Mucosa of rectum (tissue), 2 donors: ENCODE results near the gene AGPAT2.
"Not testable (repeated sequence)": the region's sequence is repeated elsewhere in the genome, so short reads cannot be mapped to it uniquely, and the experiment has no call there.

Source experiments
- H3K27ac ChIP-seq, 2 donors: one replicate each; pipeline ENCODE4 v1.7.0; 2013; ENCODE audit warnings: inconsistent platforms in 2 of 2, low read depth in 2 of 2, low read length in 2 of 2
- H3K27me3 ChIP-seq, 2 donors: one replicate each; pipeline ENCODE4 v1.7.0; 2013; ENCODE audit warnings: low read length in 2 of 2; ENCODE audit not compliant: control insufficient read depth in 2 of 2, insufficient read depth in 2 of 2
- H3K36me3 ChIP-seq, 2 donors: one replicate each; pipeline ENCODE4 v1.7.0; 2013; ENCODE audit warnings: low read length in 2 of 2; ENCODE audit not compliant: control insufficient read depth in 2 of 2, insufficient read depth in 2 of 2
- H3K4me1 ChIP-seq, 2 donors: one replicate each; pipeline ENCODE4 v1.7.0; 2013; ENCODE audit warnings: low read length in 2 of 2, mild to moderate bottlenecking in 1 of 2; ENCODE audit not compliant: control insufficient read depth in 2 of 2, insufficient read depth in 2 of 2
- H3K4me3 ChIP-seq, 2 donors: one replicate each; pipeline ENCODE4 v1.7.0; 2013; ENCODE audit warnings: low read length in 2 of 2
- H3K9ac ChIP-seq, 2 donors: one replicate each; pipeline ENCODE4 v1.7.0; 2013; ENCODE audit warnings: low read length in 2 of 2, low read depth in 1 of 2, mild to moderate bottlenecking in 1 of 2
- H3K9me3 ChIP-seq, 2 donors: one replicate each; pipeline ENCODE4 v1.7.0; 2013; ENCODE audit warnings: low read length in 2 of 2; ENCODE audit not compliant: control insufficient read depth in 2 of 2
- donor health status: healthy.
- donor health status: Normal muscosa, but diverticular disease.

Gene AGPAT2

DNA sequence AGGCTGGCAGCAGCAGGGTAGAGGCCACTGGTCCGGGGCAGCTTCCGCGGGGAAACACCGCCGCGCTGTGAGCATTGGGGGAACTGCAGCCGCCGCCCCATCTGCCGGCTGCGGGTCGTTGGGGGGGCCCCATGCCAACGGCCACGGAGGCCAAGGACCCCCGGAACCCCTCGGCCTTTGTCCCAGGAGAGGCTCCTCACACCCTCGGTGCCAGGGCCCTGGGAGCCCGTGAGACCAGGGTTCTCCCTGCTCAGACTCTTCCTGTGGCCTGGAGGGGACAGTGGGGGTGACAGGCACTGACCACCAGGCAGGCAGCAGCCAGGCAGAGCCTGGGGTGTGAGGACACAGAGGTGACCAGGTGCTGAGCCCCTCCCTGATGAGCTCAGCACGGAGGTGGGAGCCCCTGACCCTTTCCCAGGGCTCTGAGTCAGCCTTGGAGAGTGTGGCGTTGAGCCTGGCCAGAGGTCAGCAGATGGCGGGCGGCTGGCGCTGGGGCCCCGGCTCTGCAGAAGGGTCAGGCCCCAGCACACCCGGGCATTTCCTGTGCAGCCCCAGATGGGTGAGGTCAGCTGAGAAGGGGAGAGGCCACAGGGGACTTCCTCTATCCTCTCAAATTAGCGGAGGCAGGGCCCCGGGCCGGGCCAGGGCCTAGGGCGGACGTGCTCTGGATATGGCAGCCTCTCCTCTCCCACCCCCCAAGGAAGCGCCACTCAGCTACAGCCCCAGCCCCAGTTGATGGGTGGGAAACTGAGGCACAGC lies 42.5 kb downstream of the AGPAT2 start:
- H3K4me3 ChIP-seq = no peak overlapping the region

DNA sequence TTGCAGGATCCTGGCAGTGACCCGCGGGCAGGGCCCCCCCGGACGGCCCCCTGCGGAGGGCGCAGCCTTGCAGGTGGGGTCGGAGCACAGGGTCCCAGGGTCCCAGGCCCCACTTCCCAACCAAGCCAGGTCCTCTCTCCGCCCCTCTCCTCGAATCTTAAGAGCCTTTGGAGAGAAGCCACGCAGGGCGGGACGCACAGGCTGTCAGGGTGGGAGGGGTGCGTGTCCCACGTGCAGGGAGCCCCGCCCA lies 43.0 kb downstream of the AGPAT2 start:
- Histone ChIP-seq H3K36me3 (no peaks in the 10 kb centered on the region), H3K27me3 (peaks cover 19 to 31% of the 10 kb centered on the region in 2 donors), H3K4me1 (peaks cover 10 to 17% of the 10 kb centered on the region in 2 donors), H3K4me3 (peak overlapping the region in 1 of 2 donors; percentile 26), H3K27ac (peak overlapping the region in 1 of 2 donors; percentile 52), H3K9me3 (no peaks in the 10 kb centered on the region), H3K9ac (peak overlapping the region in 1 of 2 donors; percentile 37)

More for the DNA sequence above, 42.5 kb downstream of the AGPAT2 start:
- Histone ChIP-seq H3K9me3 (no peaks in the 10 kb centered on the region), H3K4me1 (peaks cover 10 to 17% of the 10 kb centered on the region in 2 donors), H3K27ac (peak overlapping the region; percentile 67 to 71), H3K36me3 (no peaks in the 10 kb centered on the region), H3K27me3 (peaks cover 19 to 30% of the 10 kb centered on the region in 2 donors), H3K9ac (peak overlapping the region in 1 of 2 donors; percentile 43)

DNA sequence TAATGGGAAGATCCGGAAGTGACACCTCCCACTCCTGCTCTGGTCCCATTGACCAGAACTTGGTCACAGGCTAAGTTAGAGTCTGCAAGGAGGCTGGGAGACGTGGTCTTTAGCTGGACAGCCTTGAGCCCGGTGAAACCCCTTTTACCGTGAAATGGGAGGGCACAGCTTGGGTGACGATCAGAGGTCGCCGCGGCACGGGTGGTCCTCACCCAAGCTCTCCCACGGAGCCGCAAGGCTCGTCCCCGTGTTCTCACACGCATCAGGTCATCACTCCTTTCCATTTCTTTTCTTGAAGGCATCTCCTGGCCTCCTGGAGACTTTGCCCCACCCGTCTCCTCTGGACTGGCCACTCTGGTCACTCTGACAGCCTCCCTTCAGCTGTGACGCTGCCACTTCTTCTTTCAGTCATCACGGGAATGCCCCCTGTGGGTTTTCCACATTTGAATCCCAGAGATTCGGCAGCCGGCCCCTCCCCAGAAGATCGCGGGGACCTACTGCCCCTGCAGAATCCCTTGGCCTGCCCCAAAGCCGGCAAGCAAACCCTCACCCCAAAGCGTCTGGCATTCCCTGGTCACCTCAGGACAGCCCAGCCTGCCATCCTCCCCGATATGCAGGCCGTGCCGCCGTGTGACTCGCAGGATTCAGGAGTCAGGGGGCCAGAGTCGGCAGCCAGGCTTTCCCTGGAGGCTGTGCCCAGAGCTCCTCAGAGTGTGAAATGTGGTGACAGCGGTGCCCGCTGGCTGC lies 43.5 kb downstream of the AGPAT2 start:
- no peaks in the 10 kb centered on the region for H3K9me3 ChIP-seq
- H3K27ac ChIP-seq = peak overlapping the region in 1 of 2 donors; percentile 52
- no peaks in the 10 kb centered on the region for H3K36me3 ChIP-seq
- H3K27me3 ChIP-seq = peaks cover 18 to 31% of the 10 kb centered on the region in 2 donors
- peak overlapping the region in 1 of 2 donors; percentile 26 for H3K4me3 ChIP-seq
- H3K4me1 ChIP-seq = peaks cover 10 to 17% of the 10 kb centered on the region in 2 donors
- peak overlapping the region in 1 of 2 donors; percentile 37 for H3K9ac ChIP-seq

DNA sequence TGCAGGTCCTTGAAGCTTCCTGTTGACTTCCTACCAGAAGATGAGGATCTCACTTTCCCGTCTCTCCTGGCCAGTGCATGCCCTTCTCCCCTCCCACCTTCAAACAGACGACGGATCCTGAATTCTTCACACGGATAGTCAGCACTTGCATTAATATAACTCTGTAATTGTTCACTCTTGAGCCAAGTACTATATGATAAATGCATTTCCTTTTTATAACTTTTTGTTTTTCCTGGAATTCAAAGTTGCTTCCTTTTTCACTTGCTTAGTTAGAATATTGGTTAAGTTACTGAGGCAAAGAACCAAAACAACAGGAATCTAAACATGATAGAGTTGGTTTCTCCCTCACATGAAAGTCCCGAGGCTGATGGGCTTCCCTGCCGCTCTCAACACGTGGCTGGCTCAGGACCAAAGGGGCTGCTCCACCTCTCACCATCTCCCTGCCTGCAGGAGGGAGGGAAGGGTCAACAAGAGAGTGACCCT lies 44.8 kb downstream of the AGPAT2 start:
- H3K9me3 ChIP-seq = no peaks in the 10 kb centered on the region
- peaks cover 15 to 31% of the 10 kb centered on the region in 2 donors for H3K27me3 ChIP-seq
- peaks cover 10 to 17% of the 10 kb centered on the region in 2 donors for H3K4me1 ChIP-seq
- no peaks in the 10 kb centered on the region for H3K36me3 ChIP-seq
- H3K9ac ChIP-seq = no peak overlapping the region
- H3K4me3 ChIP-seq = no peak overlapping the region
- H3K27ac ChIP-seq = no peak overlapping the region

DNA sequence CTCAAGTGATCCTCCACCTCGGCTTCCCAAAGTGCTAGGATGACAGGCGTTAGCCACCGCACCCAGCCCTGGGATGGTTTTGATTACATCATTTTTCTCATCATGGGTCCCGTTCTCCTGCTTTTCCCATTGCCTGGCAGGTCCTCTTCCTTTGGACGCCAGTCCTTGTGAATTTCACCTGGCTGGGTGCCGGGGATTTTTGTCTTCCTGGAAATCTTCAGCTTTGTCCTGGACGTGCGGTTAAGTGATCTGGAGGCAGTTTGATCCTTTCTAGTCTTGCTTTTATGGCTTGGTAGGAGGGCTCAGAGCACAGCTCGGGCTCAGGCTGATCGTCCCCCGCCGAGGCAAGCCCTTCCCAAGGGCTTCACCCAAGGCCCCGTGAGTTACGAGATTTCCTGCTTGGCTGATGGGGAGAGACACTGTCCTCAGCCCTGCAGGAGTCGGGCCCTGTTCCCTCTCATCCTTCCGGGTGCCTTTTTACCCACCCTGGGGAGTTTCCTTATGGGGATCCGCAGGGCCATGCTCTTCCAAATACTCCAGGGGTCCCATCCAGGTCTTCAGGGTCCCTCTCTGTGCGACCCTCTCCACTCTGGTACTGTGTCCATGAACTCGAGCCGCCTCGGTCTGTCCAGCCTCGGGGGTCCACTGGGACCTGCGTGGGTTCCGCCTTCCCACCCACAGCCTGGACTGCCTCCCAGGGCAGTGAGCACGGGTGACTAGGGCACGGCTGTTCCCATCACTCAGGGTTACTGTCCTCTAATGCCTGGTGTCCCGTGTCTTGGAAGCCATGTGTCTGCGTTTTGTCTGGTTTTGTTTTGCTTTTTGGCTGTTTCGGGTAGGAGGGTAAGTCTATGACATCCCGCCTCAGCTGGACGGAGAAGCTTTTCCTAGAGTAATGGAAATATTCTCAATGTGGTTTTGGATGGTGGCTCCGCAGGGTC lies 46.8 kb downstream of the AGPAT2 start:
- Histone ChIP-seq H3K27ac (no peak overlapping the region), H3K4me1 (peaks cover 10 to 14% of the 10 kb centered on the region in 2 donors), H3K4me3 (no peak overlapping the region), H3K27me3 (peaks cover 15 to 27% of the 10 kb centered on the region in 2 donors), H3K9ac (no peak overlapping the region), H3K9me3 (no peaks in the 10 kb centered on the region), H3K36me3 (no peaks in the 10 kb centered on the region)

DNA sequence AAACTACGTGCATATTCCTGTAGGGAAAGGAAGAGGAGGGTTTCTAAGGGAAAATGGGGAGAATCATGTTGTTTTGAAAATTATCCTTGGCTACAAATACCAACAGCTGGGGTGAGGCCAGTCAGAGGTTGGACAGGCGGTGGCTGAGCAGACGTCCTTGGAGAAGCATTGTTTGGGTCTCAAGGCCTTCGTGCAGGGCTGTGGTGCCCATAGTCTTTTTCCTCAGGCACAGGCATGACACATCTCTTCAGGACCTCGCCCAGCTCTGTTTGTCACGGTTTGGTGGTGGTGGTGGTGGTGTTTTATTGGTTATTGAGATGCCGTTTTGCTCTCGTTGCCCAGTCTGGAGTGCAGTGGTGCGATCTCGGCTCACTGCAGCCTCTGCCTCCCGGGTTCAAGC lies 52.4 kb downstream of the AGPAT2 start:
- Histone ChIP-seq H3K27ac (no peak overlapping the region), H3K4me3 (no peak overlapping the region), H3K36me3 (no peaks in the 10 kb centered on the region), H3K9me3 (no peaks in the 10 kb centered on the region), H3K27me3 (peaks cover 2 to 4% of the 10 kb centered on the region in 2 donors), H3K4me1 (peaks cover 7 to 14% of the 10 kb centered on the region in 2 donors), H3K9ac (no peak overlapping the region)

DNA sequence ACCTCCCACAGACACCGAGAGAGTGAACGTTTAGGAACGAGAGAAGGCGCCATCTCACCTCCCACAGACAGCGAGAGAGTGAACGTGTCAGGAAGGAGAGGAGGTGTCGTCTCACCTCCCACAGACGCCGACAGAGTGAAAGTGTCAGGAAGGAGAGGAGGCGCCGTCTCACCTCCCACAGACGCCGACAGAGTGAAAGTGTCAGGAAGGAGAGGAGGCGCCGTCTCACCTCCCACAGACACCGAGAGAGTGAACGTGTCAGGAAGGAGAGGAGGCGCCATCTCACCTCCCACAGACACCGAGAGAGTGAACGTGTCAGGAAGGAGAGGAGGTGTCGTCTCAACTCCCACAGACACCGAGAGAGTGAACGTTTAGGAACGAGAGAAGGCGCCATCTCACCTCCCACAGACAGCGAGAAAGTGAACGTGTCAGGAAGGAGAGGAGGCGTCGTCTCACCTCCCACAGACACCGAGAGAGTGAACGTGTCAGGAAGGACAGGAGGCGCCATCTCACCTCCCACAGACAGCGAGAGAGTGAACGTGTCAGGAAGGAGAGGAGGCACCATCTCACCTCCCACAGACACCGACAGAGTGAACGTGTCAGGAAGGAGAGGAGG lies 54.7 kb downstream of the AGPAT2 start:
- not testable (repeated sequence) for H3K27ac ChIP-seq, H3K36me3 ChIP-seq, H3K27me3 ChIP-seq, H3K9ac ChIP-seq, H3K4me3 ChIP-seq, H3K9me3 ChIP-seq
- peaks cover 18 to 19% of the 10 kb centered on the region in 2 donors for H3K4me1 ChIP-seq

DNA sequence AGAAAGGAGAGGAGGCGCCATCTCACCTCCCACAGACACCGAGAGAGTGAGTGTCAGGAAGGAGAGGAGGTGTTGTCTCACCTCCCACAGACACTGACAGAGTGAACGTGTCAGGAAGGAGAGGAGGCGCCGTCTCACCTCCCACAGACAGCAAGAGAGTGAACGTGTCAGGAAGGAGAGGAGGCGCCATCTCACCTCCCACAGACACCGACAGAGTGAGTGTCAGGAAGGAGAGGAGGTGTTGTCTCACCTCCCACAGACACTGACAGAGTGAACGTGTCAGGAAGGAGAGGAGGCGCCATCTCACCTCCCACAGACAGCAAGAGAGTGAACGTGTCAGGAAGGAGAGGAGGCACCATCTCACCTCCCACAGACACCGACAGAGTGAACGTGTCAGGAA lies 55.2 kb downstream of the AGPAT2 start:
- not testable (repeated sequence) for H3K27me3 ChIP-seq, H3K9me3 ChIP-seq, H3K36me3 ChIP-seq, H3K4me3 ChIP-seq, H3K27ac ChIP-seq, H3K9ac ChIP-seq
- H3K4me1 ChIP-seq = peaks cover 21 to 24% of the 10 kb centered on the region in 2 donors

DNA sequence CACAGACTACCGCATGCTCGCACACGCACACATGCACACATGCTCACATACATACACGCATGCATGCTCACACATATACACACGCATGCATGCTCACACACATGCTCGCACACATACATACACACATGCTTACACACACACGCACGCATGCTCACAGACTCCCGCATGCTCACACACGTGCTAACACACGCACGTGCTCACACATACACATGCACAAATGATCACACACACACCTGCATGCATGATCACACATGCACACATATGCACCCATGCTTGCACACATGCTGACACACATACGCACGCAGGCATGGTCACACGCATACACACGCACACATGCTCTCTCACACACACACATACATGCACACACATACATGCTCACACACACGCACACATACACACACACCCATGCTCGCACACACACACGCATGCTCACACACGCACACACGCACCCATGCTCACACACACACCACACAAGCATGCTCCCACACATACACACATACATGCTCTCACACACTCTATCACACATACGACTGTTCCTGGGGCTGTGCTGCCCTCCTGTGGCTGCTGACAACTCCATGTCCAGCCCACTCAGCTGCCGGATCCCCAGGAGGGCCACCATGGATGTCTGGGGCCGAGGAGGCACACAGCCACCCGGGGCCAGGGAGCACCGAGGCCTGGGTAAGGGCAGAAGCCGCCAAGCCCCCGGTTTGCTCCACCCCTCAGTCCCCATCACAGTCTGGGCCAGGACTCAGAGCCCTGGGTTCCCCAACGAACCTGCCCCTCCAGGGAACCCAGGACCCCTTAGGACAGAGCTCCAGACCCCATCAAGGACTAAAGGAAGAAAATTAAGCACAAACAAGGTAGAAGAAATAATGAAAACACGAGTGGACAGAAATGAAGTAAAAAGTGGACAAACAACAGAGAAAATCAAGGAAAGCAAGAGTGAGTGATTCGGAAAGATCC lies 55.9 kb downstream of the AGPAT2 start:
- no peak overlapping the region for H3K9ac ChIP-seq
- H3K36me3 ChIP-seq = no peaks in the 10 kb centered on the region
- H3K27me3 ChIP-seq = peaks cover 0 to 4% of the 10 kb centered on the region in 2 donors
- no peak overlapping the region for H3K27ac ChIP-seq
- peaks cover 22 to 26% of the 10 kb centered on the region in 2 donors for H3K4me1 ChIP-seq
- H3K9me3 ChIP-seq = no peaks in the 10 kb centered on the region
- no peak overlapping the region for H3K4me3 ChIP-seq
